Measurements from ENCODE around the gene ABL2. TPM values are rescaled to one million over a fixed set of nuclear protein-coding genes. Genes with fewer than 3 reads are reported as not detected.

Gene ABL2
- total RNA-seq, 4 donors from 2014 or later: 6.8 to 22.2 (median 12.2) TPM

GRCh38 chr1:179103999-179104398 lies 125.5 kb downstream of the ABL2 start:
- Histone ChIP-seq H3K27ac (no peak overlapping the region), H3K9me3 (no peaks in the 10 kb centered on the region), H3K4me1 (no peaks in the 10 kb centered on the region), H3K36me3 (peaks cover 21% of the 10 kb centered on the region), H3K27me3 (no peaks in the 10 kb centered on the region), H3K4me3 (no peak overlapping the region)
- 86% methylated on average over 1 of the region's 1 CpG for WGBS
- no peak for DNase-seq (ENCODE audit: low spot score in 2 of 2)
- TF ChIP-seq EP300 (IDR thresholded peaks at IDR 0.05) (no peak), POLR2A (IDR thresholded peaks at IDR 0.05) (no peak), CTCF (IDR thresholded peaks at IDR 0.05) (no peak), POLR2AphosphoS5 (IDR thresholded peaks at IDR 0.05) (no peak)

DNA sequence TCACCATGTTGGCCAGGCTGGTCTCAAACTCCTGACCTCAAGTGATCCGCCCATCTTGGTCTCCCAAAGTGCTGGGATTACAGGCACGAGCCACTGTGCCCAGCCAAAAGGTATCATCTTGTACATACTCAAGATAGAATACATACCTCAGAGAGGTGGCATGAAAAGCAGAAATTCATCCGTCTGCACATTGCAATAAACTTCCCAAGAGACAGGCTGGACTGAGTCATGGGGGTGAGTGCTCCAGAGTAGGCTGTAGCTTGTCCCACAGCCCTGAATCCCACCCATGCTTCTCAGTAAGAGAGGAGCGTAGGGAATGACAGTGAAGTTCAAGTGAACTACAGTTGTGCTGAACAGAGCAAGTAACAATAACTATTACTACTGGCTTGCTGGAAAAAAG lies 127.9 kb downstream of the ABL2 start:
- Histone ChIP-seq H3K27ac (no peak overlapping the region), H3K4me1 (no peaks in the 10 kb centered on the region), H3K4me3 (no peak overlapping the region), H3K9me3 (no peaks in the 10 kb centered on the region), H3K36me3 (peaks cover 20% of the 10 kb centered on the region), H3K27me3 (no peaks in the 10 kb centered on the region)
- 90% methylated on average over 4 of the region's 4 CpGs for WGBS
- TF ChIP-seq POLR2A (IDR thresholded peaks at IDR 0.05) (no peak), CTCF (IDR thresholded peaks at IDR 0.05) (no peak), EP300 (IDR thresholded peaks at IDR 0.05) (no peak), POLR2AphosphoS5 (IDR thresholded peaks at IDR 0.05) (no peak)
- no peak for DNase-seq (ENCODE audit: low spot score in 2 of 2)

DNA sequence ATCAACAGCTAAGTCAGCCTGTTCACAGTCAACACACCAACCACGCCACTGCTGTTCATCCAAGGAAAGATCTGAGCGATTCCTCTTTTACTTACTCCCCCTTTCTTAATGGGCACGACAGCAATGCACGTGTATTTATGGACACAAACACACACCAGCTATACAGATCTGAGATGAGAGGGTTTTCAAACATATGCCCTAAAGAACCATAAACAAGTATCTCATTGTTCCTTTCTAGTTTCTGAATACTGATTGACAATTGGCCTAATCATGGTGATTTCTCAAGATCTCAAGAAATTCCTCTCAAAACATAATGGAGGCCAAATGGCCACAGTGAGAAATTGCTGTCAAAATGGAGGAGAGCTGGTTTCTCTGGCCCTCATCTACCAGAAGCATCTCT lies 129.6 kb downstream of the ABL2 start:
- Histone ChIP-seq H3K4me3 (no peak overlapping the region), H3K27ac (no peak overlapping the region), H3K4me1 (peaks cover 4% of the 10 kb centered on the region), H3K27me3 (no peaks in the 10 kb centered on the region), H3K9me3 (no peaks in the 10 kb centered on the region), H3K36me3 (peaks cover 36% of the 10 kb centered on the region)
- 86% methylated on average over 4 of the region's 4 CpGs for WGBS
- TF ChIP-seq EP300 (IDR thresholded peaks at IDR 0.05) (no peak), CTCF (IDR thresholded peaks at IDR 0.05) (no peak), POLR2AphosphoS5 (IDR thresholded peaks at IDR 0.05) (no peak), POLR2A (IDR thresholded peaks at IDR 0.05) (no peak)
- no peak for DNase-seq (ENCODE audit: low spot score in 2 of 2)

DNA sequence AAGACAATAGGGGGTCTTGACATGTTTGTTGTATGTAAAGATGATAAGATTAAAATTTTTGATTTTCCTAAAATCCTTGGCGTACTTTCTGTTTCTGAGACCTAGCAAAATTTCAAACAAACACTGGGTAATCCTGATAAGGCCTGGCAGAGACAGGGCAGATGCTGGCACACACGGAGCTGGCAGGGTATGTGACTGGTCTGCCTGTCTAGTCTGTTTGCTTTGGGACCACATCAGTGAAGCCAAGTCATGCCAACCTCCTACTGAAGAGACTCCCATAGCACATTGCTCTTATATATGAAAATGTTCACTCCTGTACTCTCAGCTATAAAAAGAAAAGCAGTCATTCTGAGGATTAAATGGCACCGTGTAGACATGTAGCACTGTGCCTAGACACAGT lies 133.6 kb downstream of the ABL2 start:
- no peaks in the 10 kb centered on the region for H3K9me3 ChIP-seq
- no peak overlapping the region for H3K4me3 ChIP-seq
- 87% methylated on average over 3 of the region's 3 CpGs for WGBS
- H3K27ac ChIP-seq: no peak overlapping the region
- H3K36me3 ChIP-seq: peaks cover 70% of the 10 kb centered on the region
- TF ChIP-seq CTCF (IDR thresholded peaks at IDR 0.05) (no peak), POLR2A (IDR thresholded peaks at IDR 0.05) (no peak), EP300 (IDR thresholded peaks at IDR 0.05) (no peak), POLR2AphosphoS5 (IDR thresholded peaks at IDR 0.05) (no peak)
- peaks cover 18% of the 10 kb centered on the region for H3K4me1 ChIP-seq
- no peaks in the 10 kb centered on the region for H3K27me3 ChIP-seq
- DNase-seq (ENCODE audit: low spot score in 2 of 2): no peak

GRCh38 chr1:179095377-179095776 lies 134.1 kb downstream of the ABL2 start:
- Histone ChIP-seq H3K4me3 (no peak overlapping the region), H3K9me3 (no peaks in the 10 kb centered on the region), H3K27ac (peak overlapping the region; percentile 51), H3K4me1 (peaks cover 21% of the 10 kb centered on the region), H3K27me3 (no peaks in the 10 kb centered on the region), H3K36me3 (peaks cover 76% of the 10 kb centered on the region)
- TF ChIP-seq EP300 (IDR thresholded peaks at IDR 0.05) (no peak), CTCF (IDR thresholded peaks at IDR 0.05) (no peak), POLR2AphosphoS5 (IDR thresholded peaks at IDR 0.05) (no peak), POLR2A (IDR thresholded peaks at IDR 0.05) (no peak)
- no peak for DNase-seq (ENCODE audit: low spot score in 2 of 2)
- WGBS: 89% methylated on average over 4 of the region's 4 CpGs
